Activated CD4-positive, alpha-beta T cell treated with anti-CD3 and anti-CD28 coated beads, Interleukin-2, amount 10 ng/mL, durations not matched to agents 24 days and 14 days (primary cell): ENCODE results near the gene ANKRD17. TPM values are rescaled to one million over a fixed set of nuclear protein-coding genes. Genes with fewer than 3 reads are reported as not detected.
A peak's percentile ranks its signal among the peaks of the same experiment; 100 is the strongest.
"Not testable (repeated sequence)": the region's sequence is repeated elsewhere in the genome, so short reads cannot be mapped to it uniquely, and the experiment has no call there.

Experiments
- DNase-seq: peaks from one replicate; pipeline ENCODE4 v3.0.0; 2022
- H3K27ac Mint-ChIP-seq: one replicate; pipeline ENCODE4 v1.8.0; 2022; ENCODE audit warnings: mild to moderate bottlenecking, mixed read lengths
- H3K27me3 Mint-ChIP-seq: one replicate; pipeline ENCODE4 v1.8.0; 2022; ENCODE audit warnings: mixed read lengths
- H3K36me3 Mint-ChIP-seq: one replicate; pipeline ENCODE4 v1.8.0; 2022; ENCODE audit warnings: low read depth, mild to moderate bottlenecking, mixed read lengths
- H3K4me1 Mint-ChIP-seq: one replicate; pipeline ENCODE4 v1.8.0; 2021; ENCODE audit warnings: mixed read lengths
- H3K4me3 Mint-ChIP-seq: one replicate; pipeline ENCODE4 v1.8.0; 2022; ENCODE audit warnings: mild to moderate bottlenecking, moderate library complexity, mixed read lengths
- H3K9me3 Mint-ChIP-seq: one replicate; pipeline ENCODE4 v1.8.0; 2021; ENCODE audit warnings: mixed read lengths
- intact Hi-C: fragments of 100-400 bp; cut with micrococcal nuclease; formaldehyde crosslinking; loops from one replicate; pipeline ENCODE4 v1.15.1; 2023
- total RNA-seq: library from RNA; stranded (reverse); gene quantifications from 2 replicates; pipeline ENCODE4 v1.2.3, GENCODE V29; 2022

Gene ANKRD17
- total RNA-seq, 1 donor from 2014 or later: 76.5 TPM

DNA sequence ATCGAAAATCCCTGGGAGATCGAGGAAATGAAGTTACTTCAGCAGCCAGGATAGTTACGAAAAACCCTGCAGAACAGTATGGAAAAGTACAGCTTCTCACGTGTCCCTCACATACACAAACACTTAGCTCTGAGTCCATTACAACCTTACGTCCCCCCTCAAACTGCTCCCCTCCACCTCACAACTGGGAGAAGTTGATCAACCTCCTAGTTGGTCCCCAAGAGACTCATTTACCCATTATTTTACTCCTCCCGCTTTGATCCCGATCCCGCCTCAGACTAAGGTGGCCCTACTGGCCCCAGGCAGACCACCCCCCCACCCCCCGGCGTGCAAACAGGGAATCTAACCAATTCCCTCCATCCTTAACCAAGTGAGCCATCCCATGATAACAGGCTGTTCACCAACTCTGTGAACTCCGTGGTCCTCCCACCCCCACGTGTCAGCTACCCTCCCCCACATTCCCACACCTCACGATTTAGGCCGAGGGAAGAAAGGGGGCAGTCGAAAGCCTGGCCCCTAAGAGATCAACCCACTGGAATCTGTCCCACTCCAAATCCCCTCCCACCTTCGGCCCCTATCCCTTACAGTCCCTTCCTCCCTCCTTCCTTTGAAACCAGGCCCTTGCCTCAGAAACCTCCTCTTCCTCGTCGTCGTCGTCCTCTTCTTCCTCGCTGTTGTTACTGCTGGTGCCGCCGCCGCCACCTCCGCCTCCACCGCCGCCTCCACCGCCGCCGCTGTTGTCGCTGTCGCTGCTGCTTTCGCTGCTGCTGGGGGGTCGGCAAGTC lies 755 bp downstream of the ANKRD17 start:
- Mint-ChIP-seq H3K4me1 (peaks cover 41% of the 10 kb centered on the region), H3K36me3 (peaks cover 31% of the 10 kb centered on the region)
- peak; percentile 72 for DNase-seq

DNA sequence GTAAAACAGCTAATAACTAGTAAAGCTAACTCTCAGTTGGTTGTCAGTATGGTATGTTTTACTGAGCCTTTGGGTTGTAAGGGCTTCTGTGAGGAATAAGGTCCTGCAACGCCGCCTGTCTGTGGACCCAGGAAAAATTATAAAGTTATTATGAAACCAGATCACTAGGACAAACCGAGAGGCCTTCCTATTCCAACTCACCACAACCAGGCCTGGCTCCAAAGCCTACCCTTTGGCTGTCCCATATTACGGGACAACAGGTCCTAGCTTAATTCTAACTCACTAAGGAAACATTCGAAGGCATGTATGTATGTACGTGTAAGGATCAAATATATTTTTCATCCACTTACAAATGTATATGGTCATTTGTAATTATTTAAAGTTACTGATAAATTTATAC lies 1.4 kb downstream of the ANKRD17 start:
- Mint-ChIP-seq H3K4me1 (peaks cover 45% of the 10 kb centered on the region), H3K36me3 (peaks cover 34% of the 10 kb centered on the region), H3K9me3 (no peaks in the 10 kb centered on the region)

More for the DNA sequence above, 755 bp downstream of the ANKRD17 start:
- no peaks in the 10 kb centered on the region for H3K27me3 Mint-ChIP-seq
- intact Hi-C loops: loop anchor here (1.0 to 5.0 kb wide), 5 partner anchors 12 to 556 kb away; no protein-coding TSS in a partner anchor
- peak overlapping the region; percentile 98 for H3K27ac Mint-ChIP-seq
- no peaks in the 10 kb centered on the region for H3K9me3 Mint-ChIP-seq
- peak overlapping the region; percentile 97 for H3K4me3 Mint-ChIP-seq

DNA sequence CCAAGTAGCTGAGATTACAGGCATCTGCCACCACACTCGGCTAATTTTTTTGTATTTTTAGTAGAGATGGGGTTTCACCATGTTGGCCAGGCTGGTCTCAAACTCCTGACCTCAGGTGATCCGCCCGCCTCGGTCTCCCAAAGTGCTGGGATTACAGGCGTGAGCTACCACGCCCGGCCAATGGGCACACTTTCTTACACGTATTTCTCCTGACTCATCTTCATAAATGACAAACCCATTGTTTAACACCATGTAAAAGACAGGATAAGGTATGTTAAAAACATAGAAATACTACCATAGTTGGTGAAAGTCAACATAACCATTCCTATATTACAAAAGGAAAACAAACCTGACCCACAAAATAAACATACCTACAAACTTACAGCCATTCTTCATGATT lies 2.8 kb downstream of the ANKRD17 start:
- Mint-ChIP-seq H3K4me1 (peaks cover 46% of the 10 kb centered on the region), H3K4me3 (peak overlapping the region; percentile 36), H3K36me3 (peaks cover 38% of the 10 kb centered on the region)
- not testable (repeated sequence) for H3K27ac Mint-ChIP-seq, H3K27me3 Mint-ChIP-seq, DNase-seq, H3K9me3 Mint-ChIP-seq
- intact Hi-C loops: loop anchor here (5.0 kb wide), 2 partner anchors 234 to 554 kb away; no protein-coding TSS in a partner anchor

More for the DNA sequence above, 1.4 kb downstream of the ANKRD17 start:
- DNase-seq: peak; percentile 90
- Mint-ChIP-seq H3K4me3 (peak overlapping the region; percentile 97), H3K27ac (peak overlapping the region; percentile 98), H3K27me3 (no peaks in the 10 kb centered on the region)
- intact Hi-C loops: loop anchor here (1.0 to 5.0 kb wide), 5 partner anchors 11 to 555 kb away; no protein-coding TSS in a partner anchor

DNA sequence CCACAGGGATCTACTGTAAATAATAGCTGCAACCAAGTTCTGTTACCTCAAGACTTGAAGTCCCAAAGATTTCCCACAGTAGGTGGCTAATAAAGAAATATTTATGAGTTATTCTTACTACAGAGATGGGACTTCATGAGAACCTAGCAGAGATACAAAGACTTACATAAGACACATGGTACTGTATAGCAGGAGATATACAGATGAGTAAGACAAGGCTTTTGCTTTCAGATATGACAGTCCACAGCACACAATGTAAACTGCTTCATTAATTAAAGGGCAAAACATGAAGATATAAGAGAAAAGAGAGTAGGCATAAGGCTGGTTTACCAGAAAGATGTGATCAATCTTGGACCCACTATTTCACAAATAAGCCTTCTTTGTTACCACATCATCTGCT lies 6.6 kb downstream of the ANKRD17 start:
- H3K36me3 Mint-ChIP-seq: peaks cover 40% of the 10 kb centered on the region
- no peaks in the 10 kb centered on the region for H3K27me3 Mint-ChIP-seq
- no peaks in the 10 kb centered on the region for H3K9me3 Mint-ChIP-seq
- DNase-seq: no peak
- intact Hi-C loops: no loop called here
- no peak overlapping the region for H3K4me3 Mint-ChIP-seq
- H3K4me1 Mint-ChIP-seq: peaks cover 38% of the 10 kb centered on the region
- no peak overlapping the region for H3K27ac Mint-ChIP-seq

DNA sequence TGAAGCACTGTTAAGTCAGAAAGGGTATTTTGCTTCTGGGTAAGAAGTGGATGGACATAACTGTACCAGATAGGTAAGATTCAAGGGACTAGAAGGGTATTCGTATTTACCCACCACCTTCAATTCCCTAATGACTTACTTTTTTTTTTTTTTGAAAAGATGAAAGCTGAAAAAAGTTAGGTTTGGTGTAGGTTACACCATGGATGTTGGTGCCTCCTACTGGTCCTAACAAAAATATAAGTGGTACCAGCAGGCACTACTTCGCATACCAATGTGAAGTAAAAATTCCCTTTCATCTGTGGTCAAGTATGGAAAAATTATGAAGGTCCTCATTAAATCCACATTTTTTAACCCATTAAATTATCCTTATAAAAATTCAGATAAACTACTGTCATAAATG lies 7.2 kb downstream of the ANKRD17 start:
- H3K36me3 Mint-ChIP-seq: peaks cover 34% of the 10 kb centered on the region
- no peaks in the 10 kb centered on the region for H3K9me3 Mint-ChIP-seq
- H3K27me3 Mint-ChIP-seq: no peaks in the 10 kb centered on the region
- DNase-seq: no peak
- H3K4me3 Mint-ChIP-seq: no peak overlapping the region
- intact Hi-C loops: no loop called here
- no peak overlapping the region for H3K27ac Mint-ChIP-seq
- H3K4me1 Mint-ChIP-seq: peaks cover 37% of the 10 kb centered on the region

DNA sequence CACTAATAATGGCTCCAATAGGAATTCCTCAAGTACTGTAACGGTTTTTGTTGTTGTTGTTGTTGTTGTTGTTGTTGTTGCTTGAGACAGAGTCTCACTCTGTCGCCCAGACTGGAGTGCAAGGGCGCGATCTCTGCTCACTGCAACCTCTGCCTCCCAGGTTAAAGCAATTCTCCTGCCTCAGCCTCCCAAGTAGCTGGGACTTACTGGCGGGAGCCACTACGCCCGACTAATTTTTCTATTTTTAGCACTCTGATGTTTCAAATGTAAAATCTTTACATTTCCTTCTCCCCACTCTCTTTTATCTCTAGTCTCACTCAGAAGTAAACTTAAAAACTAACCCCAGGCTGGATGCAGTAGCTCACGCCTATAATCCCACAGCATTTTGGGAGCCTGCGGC lies 8.0 kb downstream of the ANKRD17 start:
- Mint-ChIP-seq H3K9me3 (no peaks in the 10 kb centered on the region), H3K4me1 (peaks cover 41% of the 10 kb centered on the region), H3K27me3 (no peaks in the 10 kb centered on the region), H3K27ac (no peak overlapping the region), H3K36me3 (peaks cover 32% of the 10 kb centered on the region), H3K4me3 (no peak overlapping the region)
- no peak for DNase-seq
- intact Hi-C loops: no loop called here

DNA sequence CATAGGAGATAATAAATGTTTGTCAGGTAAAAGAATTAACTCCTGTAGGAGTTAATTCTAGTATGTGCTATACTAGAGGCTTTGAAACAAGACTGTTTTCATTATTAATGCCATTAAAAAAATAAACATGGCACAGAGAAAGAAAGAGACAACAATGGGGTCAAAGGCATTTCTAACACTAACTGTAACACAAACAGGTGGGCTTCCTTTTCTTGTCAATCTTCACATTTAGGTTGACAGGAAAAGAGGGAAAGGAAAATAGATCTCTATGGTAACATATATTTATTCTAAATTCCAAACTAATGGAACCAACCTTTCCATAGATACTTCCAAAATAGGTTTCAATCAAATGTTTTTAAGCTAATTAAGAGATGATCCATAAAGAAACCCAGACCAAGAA lies 9.8 kb downstream of the ANKRD17 start:
- Mint-ChIP-seq H3K27ac (no peak overlapping the region), H3K4me1 (peaks cover 41% of the 10 kb centered on the region), H3K36me3 (peaks cover 38% of the 10 kb centered on the region), H3K27me3 (no peaks in the 10 kb centered on the region), H3K4me3 (no peak overlapping the region), H3K9me3 (no peaks in the 10 kb centered on the region)
- no peak for DNase-seq
- intact Hi-C loops: no loop called here

DNA sequence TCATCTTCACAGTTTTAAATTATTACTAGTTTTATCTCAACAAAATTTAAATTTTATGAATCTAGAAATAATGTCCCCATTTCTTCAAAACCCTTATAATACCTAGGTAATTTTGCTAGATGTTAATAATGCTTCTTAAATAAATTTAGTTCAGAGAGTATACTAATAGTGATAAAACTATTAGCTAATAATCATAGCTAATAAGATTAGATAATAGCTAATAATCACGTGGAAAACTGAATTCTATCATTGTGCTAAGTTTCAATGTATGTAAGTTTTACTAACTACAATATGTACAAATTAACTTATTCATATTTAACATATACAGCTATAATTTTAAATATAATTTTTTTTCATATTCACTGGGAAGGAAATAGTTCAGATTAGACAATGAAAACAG lies 10.2 kb downstream of the ANKRD17 start:
- H3K27ac Mint-ChIP-seq: no peak overlapping the region
- peaks cover 38% of the 10 kb centered on the region for H3K36me3 Mint-ChIP-seq
- H3K27me3 Mint-ChIP-seq: no peaks in the 10 kb centered on the region
- peaks cover 41% of the 10 kb centered on the region for H3K4me1 Mint-ChIP-seq
- intact Hi-C loops: no loop called here
- H3K9me3 Mint-ChIP-seq: no peaks in the 10 kb centered on the region
- no peak overlapping the region for H3K4me3 Mint-ChIP-seq
- DNase-seq: no peak

DNA sequence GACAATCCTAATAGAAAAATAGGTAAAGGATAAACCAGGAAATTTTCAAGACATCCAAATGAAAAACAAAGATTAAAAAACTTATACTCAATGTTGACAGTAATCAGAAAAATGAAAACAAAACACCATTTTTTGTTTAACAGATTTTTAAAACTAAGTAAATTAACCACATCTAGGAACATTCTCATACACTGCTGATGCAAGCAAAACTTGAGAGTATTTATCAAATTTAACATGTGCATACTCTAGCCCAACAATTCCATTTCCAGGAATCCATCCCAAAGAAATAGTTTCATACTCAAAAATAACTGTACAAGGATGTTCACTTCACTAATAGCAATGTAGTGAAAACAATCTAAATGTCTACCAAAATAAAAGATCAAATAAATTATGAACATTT lies 11.5 kb downstream of the ANKRD17 start:
- intact Hi-C loops: no loop called here

DNA sequence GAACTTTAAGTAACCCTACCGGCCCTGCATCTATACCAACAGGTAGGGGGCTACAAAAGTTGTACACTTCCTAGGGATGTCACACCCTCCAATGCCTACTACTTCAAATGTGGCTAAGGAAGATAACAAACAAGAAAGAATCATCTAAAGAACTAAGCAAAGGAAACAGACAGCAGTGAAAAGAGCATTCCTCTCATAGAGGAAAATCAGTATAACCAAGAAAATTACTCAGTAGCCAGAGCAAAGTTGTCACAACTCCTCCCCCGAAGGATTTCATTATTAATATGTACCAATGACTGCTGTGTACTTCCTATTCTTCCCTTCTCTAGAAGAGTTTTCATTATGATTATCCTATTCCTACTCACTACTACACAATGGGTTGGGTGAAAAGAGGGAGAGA lies 12.6 kb downstream of the ANKRD17 start:
- no peaks in the 10 kb centered on the region for H3K9me3 Mint-ChIP-seq
- peaks cover 37% of the 10 kb centered on the region for H3K4me1 Mint-ChIP-seq
- no peak for DNase-seq
- peak overlapping the region; percentile 27 for H3K27ac Mint-ChIP-seq
- H3K27me3 Mint-ChIP-seq: no peaks in the 10 kb centered on the region
- H3K36me3 Mint-ChIP-seq: peaks cover 38% of the 10 kb centered on the region
- H3K4me3 Mint-ChIP-seq: no peak overlapping the region
- intact Hi-C loops: loop anchor here (1.0 kb wide), 1 partner anchor 11 kb away; no protein-coding TSS in a partner anchor

More for the DNA sequence above, 11.5 kb downstream of the ANKRD17 start:
- DNase-seq: no peak
- Mint-ChIP-seq H3K4me1 (peaks cover 39% of the 10 kb centered on the region), H3K9me3 (no peaks in the 10 kb centered on the region), H3K27ac (no peak overlapping the region), H3K36me3 (peaks cover 38% of the 10 kb centered on the region), H3K4me3 (no peak overlapping the region), H3K27me3 (no peaks in the 10 kb centered on the region)

DNA sequence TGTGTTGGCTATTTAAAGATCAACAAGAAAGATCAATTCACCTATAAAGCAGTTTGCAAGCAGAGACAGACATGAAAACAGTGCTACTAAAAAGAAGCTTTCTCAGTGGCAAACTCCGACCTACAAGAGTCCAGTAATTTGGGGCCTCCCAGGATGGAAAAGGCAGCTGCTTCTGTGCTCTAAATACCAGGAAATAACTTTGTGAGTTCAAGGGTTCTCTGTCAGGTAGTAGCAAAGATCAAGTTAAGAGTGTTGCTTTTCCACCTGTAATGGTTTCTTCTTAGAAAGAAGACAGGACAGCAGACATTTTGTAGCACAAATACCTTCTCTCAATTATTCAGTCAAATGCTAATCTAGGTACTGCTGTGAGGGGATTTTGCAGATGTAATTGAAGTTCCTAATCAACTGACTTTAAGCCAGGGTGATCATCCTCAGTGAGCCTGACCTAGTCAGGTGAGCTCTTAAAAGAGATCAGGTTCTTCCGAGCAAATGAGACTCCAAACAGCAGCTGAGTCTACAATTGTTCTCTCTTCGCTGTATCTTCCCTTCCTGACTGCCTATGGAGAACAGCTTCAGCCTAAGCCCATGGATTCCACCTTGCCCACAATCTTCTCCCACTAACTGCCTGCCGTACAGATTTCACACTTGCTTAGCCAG lies 13.5 kb downstream of the ANKRD17 start:
- DNase-seq: no peak
- Mint-ChIP-seq H3K36me3 (peaks cover 34% of the 10 kb centered on the region), H3K27ac (peak overlapping the region; percentile 52), H3K27me3 (no peaks in the 10 kb centered on the region), H3K9me3 (no peaks in the 10 kb centered on the region), H3K4me1 (peaks cover 34% of the 10 kb centered on the region), H3K4me3 (no peak overlapping the region)
- intact Hi-C loops: no loop called here

DNA sequence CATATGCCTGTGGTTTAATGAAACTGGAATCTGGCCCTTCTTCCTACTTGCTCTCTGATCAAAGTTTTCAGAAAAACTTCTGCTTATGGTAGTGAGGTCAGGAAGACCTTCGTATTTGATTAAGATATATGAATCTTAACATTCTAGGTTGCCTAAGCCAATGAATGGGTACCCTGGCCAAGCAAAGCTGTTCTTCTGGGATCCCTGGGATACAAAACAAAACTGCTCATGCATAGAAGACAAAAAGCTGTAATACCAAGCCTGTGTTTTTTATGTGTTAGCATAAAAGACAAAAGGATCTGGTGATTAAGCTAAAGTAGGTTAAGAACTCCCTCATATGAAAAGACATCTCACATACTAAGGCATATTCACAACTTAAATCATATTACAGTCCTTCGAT lies 21.6 kb downstream of the ANKRD17 start:
- Mint-ChIP-seq H3K9me3 (no peaks in the 10 kb centered on the region), H3K27ac (no peak overlapping the region), H3K27me3 (no peaks in the 10 kb centered on the region), H3K36me3 (peaks cover 46% of the 10 kb centered on the region), H3K4me1 (peaks cover 27% of the 10 kb centered on the region), H3K4me3 (no peak overlapping the region)
- no peak for DNase-seq
- intact Hi-C loops: no loop called here

DNA sequence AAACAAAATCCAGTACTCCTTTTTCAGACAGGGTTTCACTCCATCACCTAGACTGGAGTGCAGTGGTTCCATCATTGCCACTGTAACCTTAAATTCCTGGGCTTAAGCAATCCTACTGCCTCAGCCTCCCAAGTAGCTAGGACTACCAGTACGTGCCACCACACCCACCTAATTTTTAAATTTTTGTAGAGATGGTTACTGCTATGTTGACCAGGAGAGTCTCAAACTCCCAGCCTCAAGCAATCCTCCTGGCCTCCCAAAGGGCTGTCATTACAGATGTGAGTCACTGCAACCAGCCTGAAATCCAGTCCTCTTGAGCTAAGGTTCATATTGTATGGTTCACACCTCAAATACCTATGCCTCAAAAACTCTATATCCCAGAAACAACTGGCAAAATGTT lies 22.4 kb downstream of the ANKRD17 start:
- H3K27me3 Mint-ChIP-seq: no peaks in the 10 kb centered on the region
- H3K27ac Mint-ChIP-seq: no peak overlapping the region
- no peaks in the 10 kb centered on the region for H3K9me3 Mint-ChIP-seq
- H3K4me1 Mint-ChIP-seq: peaks cover 27% of the 10 kb centered on the region
- no peak overlapping the region for H3K4me3 Mint-ChIP-seq
- no peak for DNase-seq
- peaks cover 50% of the 10 kb centered on the region for H3K36me3 Mint-ChIP-seq
- intact Hi-C loops: no loop called here

DNA sequence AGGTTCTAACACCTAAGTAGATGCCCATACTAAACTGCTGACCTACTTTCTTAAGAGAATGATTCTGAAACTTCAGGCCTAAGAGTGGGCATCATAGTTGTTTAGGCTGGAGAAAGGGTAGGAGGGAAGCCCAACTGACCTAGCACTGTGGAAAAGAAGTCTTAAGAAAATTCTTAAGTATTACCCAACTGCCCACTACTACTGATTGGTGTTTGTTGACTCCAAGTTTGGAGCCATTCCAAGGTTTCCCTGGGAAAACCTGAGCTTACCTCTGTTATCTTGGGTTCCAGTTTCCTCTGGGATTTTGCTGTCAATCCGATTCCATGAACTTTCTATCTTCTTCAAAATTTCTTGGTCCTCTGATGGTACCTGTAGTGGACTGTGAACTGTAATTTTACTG lies 23.9 kb downstream of the ANKRD17 start:
- intact Hi-C loops: no loop called here
- Mint-ChIP-seq H3K36me3 (peaks cover 52% of the 10 kb centered on the region), H3K27me3 (no peaks in the 10 kb centered on the region), H3K4me3 (no peak overlapping the region), H3K4me1 (peaks cover 26% of the 10 kb centered on the region), H3K27ac (no peak overlapping the region), H3K9me3 (no peaks in the 10 kb centered on the region)
- no peak for DNase-seq
